GM06990 (cell line): ENCODE measurements around the gene JMJD6.
A peak's percentile ranks its signal among the peaks of the same experiment; 100 is the strongest.

Experiments used
- DNase-seq: peaks from one replicate; pipeline ENCODE4 v3.0.0-alpha.2; 2011; ENCODE audit not compliant: insufficient read length; ENCODE audit errors: extremely low read depth
- H3K27me3 ChIP-seq: replicated peaks from 2 replicates; pipeline ENCODE4 v1.6.0; 2011; ENCODE audit warnings: low read length; ENCODE audit not compliant: control insufficient read depth, insufficient read depth
- H3K36me3 ChIP-seq: 2 replicates; pipeline ENCODE4 v1.5.1; 2011; ENCODE audit warnings: low read length; ENCODE audit not compliant: control insufficient read depth, insufficient read depth
- H3K4me3 ChIP-seq: replicated peaks from 2 replicates; pipeline ENCODE4 v1.5.1; 2011; ENCODE audit warnings: low read depth, mild to moderate bottlenecking, control low read depth, low read length
- TF ChIP-seq, protein P1 (sequence below): IDR thresholded peaks from 2 replicates; pipeline ENCODE4 v1.5.1; 2011; ENCODE audit warnings: low read length, control low read depth, mild to moderate bottlenecking, inconsistent platforms; ENCODE audit not compliant: insufficient read depth, poor library complexity, severe bottlenecking

JMJD6 gene

DNA sequence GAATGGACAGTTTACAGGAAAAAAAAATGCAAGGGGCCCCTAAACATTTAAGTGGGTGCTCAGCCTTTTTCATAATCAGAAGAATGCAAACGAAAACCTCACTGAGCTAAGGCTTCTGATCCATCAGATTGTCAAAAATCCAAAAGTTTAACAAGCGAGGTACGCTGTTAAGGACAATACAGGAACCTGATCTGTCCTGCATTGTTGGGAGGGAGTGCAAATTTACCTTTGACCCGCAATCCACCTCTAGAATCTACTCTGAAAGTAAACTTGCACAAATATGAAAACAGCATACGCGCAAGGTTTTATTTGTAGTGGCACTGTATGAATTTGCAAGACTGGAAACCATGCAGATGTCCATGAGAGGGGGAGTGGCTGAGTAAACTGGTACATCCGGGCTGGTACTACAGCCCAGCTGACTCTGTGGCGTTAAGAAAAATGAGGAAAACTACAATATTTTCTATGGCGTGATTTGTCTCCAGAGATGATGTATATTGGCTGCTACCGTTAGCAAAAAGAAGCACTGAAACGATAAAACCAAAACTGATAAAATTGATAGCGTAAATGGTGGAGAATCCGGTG is 54.0 kb downstream of the JMJD6 start:
- Histone ChIP-seq H3K4me3 (peak overlapping the region; percentile 76), H3K27me3 (0 out of 2 replicates have a peak, but pooled peaks cover 1% of the 10 kb centered on the region), H3K36me3 (no peaks in the 10 kb centered on the region)
- TF ChIP-seq, protein P1, sequence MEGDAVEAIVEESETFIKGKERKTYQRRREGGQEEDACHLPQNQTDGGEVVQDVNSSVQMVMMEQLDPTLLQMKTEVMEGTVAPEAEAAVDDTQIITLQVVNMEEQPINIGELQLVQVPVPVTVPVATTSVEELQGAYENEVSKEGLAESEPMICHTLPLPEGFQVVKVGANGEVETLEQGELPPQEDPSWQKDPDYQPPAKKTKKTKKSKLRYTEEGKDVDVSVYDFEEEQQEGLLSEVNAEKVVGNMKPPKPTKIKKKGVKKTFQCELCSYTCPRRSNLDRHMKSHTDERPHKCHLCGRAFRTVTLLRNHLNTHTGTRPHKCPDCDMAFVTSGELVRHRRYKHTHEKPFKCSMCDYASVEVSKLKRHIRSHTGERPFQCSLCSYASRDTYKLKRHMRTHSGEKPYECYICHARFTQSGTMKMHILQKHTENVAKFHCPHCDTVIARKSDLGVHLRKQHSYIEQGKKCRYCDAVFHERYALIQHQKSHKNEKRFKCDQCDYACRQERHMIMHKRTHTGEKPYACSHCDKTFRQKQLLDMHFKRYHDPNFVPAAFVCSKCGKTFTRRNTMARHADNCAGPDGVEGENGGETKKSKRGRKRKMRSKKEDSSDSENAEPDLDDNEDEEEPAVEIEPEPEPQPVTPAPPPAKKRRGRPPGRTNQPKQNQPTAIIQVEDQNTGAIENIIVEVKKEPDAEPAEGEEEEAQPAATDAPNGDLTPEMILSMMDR, result no peak
- DNase-seq, result no peak

DNA sequence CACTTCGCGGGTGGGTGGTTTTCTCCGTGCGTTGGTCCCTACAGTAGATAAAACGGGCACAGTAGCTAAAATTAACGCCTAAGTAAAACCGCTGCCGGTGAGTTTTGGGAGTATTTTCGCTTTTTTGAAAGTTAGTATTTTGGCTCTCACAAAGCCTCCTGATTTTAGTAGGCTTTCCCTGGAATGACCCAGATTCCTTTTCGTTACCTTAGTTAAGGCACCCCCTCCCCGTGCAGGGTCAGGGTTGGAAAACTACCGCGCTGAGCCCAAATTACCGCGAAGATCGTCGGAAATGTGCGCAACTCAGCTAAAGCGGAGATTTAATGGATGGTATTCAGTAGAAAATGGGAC is 54.5 kb downstream of the JMJD6 start:
- TF ChIP-seq, protein P1, result no peak
- Histone ChIP-seq H3K36me3 (no peaks in the 10 kb centered on the region), H3K27me3 (0 out of 2 replicates have a peak, but pooled peaks cover 1% of the 10 kb centered on the region), H3K4me3 (peak overlapping the region; percentile 76)
- DNase-seq, result no peak

DNA sequence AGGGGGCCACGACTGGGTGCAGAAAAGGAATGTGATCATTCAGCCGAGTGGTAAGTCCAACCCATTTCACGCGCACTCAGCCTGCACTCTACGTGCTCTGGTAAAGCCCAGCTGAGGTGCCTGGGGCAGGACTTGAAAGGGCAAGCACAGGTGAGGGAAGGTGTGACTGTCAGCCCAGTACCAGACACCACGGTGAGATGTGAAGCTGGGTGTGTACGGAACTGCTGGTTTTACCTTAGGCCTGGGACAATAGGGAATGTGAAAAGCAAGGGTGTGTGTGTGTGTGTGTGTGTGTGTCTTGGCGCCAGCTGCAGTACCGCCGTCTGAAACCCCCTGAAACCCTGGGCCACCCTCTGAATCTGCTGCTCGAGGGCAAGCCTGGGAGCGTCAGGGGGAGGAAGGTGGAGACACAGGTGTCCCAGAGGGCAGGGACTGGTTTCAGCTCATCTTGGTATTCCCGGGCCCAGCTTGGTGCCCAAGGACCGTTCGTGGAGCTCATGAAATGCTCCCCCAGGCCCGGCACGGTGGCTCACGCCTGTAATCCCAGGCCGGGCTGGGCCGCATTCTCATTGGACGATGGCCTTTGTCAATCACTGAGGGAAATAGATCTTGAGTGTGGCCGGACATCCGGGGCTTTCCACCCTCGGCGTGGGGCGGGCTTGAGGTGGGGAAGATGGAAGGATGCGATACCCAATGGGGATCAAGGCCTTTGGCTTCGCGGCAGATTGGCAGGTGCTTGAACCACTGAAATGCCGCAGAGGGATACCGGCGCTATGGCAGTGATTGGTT is 55.1 kb downstream of the JMJD6 start:
- Histone ChIP-seq H3K4me3 (peak overlapping the region; percentile 76), H3K36me3 (no peaks in the 10 kb centered on the region), H3K27me3 (0 out of 2 replicates have a peak, but pooled peaks cover 1% of the 10 kb centered on the region)
- TF ChIP-seq, protein P1, result no peak
- DNase-seq, result peak; percentile 98

DNA sequence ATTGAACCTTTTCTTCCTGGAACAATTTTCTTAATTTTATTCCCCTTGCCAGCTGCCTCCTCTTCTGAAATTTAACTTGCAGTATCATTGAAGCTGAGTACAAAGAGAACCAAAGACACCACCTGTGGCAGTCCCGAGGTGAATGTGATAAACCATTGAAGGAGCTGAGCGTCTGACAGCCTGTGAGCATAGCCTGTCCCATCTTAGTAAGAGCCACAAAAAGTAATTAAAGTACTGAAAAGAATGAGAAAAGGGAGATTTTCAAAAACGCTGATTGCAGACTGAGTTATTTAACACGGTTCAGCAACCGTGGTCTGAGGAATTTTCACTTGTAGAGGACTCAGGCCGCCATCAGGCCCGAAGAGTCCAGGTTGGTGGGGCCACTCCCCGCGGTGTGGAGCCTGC is 55.7 kb downstream of the JMJD6 start:
- Histone ChIP-seq H3K36me3 (no peaks in the 10 kb centered on the region), H3K27me3 (0 out of 2 replicates have a peak, but pooled peaks cover 1% of the 10 kb centered on the region), H3K4me3 (no peak overlapping the region)
- DNase-seq, result no peak
- TF ChIP-seq, protein P1, result no peak

DNA sequence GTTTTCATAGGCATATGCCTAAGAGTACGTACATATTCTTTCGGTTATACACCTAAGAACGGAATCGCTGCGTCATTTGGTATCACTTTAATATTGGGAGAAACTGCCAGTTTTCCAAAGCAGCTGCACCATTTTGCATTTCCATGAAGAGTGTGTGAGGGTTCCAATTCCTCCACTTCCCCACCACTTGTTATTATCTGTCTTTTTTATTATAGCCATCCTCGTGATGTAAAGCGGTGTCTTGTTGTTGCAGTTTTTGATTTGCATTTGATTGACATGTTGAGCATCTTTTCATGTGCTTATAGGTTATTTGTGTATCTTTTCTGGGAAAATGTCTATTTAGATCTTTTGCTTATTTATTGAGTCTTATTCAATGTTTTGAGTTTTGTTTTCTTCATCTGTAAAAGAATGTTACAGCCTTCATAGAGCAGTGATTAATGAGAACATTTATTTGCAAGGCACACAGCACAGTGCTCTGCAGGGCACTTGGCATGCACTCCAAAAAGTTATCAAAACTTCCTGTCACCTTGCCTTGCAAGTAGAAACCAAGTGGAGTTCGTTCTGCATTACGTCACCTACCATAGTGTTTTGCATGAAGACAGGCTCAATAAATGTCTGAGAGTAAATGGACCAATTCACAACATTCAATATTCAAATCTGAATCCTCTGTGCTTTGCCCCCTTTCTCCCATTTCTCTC is 56.2 kb downstream of the JMJD6 start:
- H3K4me3 ChIP-seq, result no peak overlapping the region
- H3K36me3 ChIP-seq, result no peaks in the 10 kb centered on the region
- no peak for DNase-seq
- 0 out of 2 replicates have a peak, but pooled peaks cover 1% of the 10 kb centered on the region for H3K27me3 ChIP-seq
- TF ChIP-seq, protein P1, result no peak
